Tibial nerve (tissue), 4 donors: ENCODE measurements around the gene PPCDC. TPM values are rescaled to one million over a fixed set of nuclear protein-coding genes. Genes with fewer than 3 reads are reported as not detected.
"Not testable (repeated sequence)": the region's sequence is repeated elsewhere in the genome, so short reads cannot be mapped to it uniquely, and the experiment has no call there.

Experiments used
- DNase-seq, 2 donors: peaks; one replicate each; pipeline ENCODE4 v3.0.0-alpha.2; 2019; ENCODE audit warnings: low spot score in 2 of 2
- H3K27ac ChIP-seq, 4 donors: fragments of 200-600 bp; sonication (generic) in 3 of 4; one replicate each; pipeline ENCODE4 v1.5.1; 2017 to 2019; ENCODE audit warnings: mild to moderate bottlenecking in 1 of 4
- H3K27me3 ChIP-seq, 2 donors: fragments of 200-600 bp; sonication (generic) in 1 of 2; one replicate each; pipeline versions ENCODE4 v1.5.1 to v1.6.0; 2017 to 2019
- H3K36me3 ChIP-seq, 3 donors: fragments of 200-600 bp; sonication (generic); one replicate each; pipeline ENCODE4 v1.5.1; 2018 to 2019
- H3K4me1 ChIP-seq, 4 donors: fragments of 200-600 bp; sonication (generic) in 3 of 4; one replicate each; pipeline ENCODE4 v1.5.1; 2017 to 2019
- H3K4me3 ChIP-seq, 4 donors: fragments of 200-600 bp; sonication (generic) in 3 of 4; one replicate each; pipeline ENCODE4 v1.5.1; 2017 to 2019; ENCODE audit warnings: mild to moderate bottlenecking in 1 of 4, moderate library complexity in 1 of 4
- H3K9me3 ChIP-seq, 4 donors: fragments of 200-600 bp; sonication (generic) in 3 of 4; one replicate each; pipeline ENCODE4 v1.5.1; 2017 to 2019
- EP300 ChIP-seq, 2 donors: sonication (generic); formaldehyde crosslinking; IDR thresholded peaks; one replicate each; pipeline ENCODE4 v1.6.1; 2017; ENCODE audit warnings: antibody characterized with exemption in 2 of 2, mild to moderate bottlenecking in 1 of 2
- POLR2A ChIP-seq, 2 donors: fragments of 450-650 bp; IDR thresholded peaks; one replicate each; pipeline ENCODE4 v1.6.1; 2017; ENCODE audit warnings: antibody characterized with exemption in 2 of 2, mild to moderate bottlenecking in 2 of 2, moderate library complexity in 2 of 2
- WGBS, 2 donors: methylation state at CpG; one replicate each; pipeline ENCODE4 v1.1.5; 2018; 5-methylcytosine and 5-hydroxymethylcytosine counted together
- total RNA-seq, 4 donors: library from RNA; depleted of rRNA; stranded (reverse); fragments of >200 nt; gene quantifications; one replicate each; pipeline ENCODE4 v1.1.0, GENCODE V29; 2016
- TF ChIP-seq, protein P1 (sequence below), 5 experiments: fragments of 200-600 bp in 3 of 5; fragments of 450-650 bp in 2 of 5; sonication (generic) in 3 of 5; IDR thresholded peaks; one replicate each; pipeline ENCODE4 v1.5.1; 2016 to 2019; ENCODE audit warnings: antibody characterized with exemption in 5 of 5, mild to moderate bottlenecking in 3 of 5, moderate library complexity in 2 of 5

The PPCDC gene
- total RNA-seq, 4 donors from 2014 or later: 19.8 to 42.5 (median 36.4) TPM

GRCh38 chr15:75081150-75081549, 57.8 kb downstream of the PPCDC start:
- no peak for TF ChIP-seq EP300 (IDR thresholded peaks at IDR 0.05)
- TF ChIP-seq, protein P1, sequence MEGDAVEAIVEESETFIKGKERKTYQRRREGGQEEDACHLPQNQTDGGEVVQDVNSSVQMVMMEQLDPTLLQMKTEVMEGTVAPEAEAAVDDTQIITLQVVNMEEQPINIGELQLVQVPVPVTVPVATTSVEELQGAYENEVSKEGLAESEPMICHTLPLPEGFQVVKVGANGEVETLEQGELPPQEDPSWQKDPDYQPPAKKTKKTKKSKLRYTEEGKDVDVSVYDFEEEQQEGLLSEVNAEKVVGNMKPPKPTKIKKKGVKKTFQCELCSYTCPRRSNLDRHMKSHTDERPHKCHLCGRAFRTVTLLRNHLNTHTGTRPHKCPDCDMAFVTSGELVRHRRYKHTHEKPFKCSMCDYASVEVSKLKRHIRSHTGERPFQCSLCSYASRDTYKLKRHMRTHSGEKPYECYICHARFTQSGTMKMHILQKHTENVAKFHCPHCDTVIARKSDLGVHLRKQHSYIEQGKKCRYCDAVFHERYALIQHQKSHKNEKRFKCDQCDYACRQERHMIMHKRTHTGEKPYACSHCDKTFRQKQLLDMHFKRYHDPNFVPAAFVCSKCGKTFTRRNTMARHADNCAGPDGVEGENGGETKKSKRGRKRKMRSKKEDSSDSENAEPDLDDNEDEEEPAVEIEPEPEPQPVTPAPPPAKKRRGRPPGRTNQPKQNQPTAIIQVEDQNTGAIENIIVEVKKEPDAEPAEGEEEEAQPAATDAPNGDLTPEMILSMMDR (IDR thresholded peaks at IDR 0.05): no peak
- no peak for TF ChIP-seq POLR2A (IDR thresholded peaks at IDR 0.05)
- DNase-seq: no peak
- peaks cover 0 to 25% (median 0%) of the 10 kb centered on the region in 4 donors for H3K9me3 ChIP-seq
- WGBS, 2 donors: 91 to 94% methylated on average over 8 of the region's 8 CpGs
- no peaks in the 10 kb centered on the region for H3K36me3 ChIP-seq
- H3K4me1 ChIP-seq: no peaks in the 10 kb centered on the region
- H3K27ac ChIP-seq: no peak overlapping the region
- no peak overlapping the region for H3K4me3 ChIP-seq
- H3K27me3 ChIP-seq: no peaks in the 10 kb centered on the region

- WGBS, 2 donors: 89 to 93% methylated on average over 1 of the region's 1 CpG
- Histone ChIP-seq H3K27me3 (no peaks in the 10 kb centered on the region), H3K36me3 (no peaks in the 10 kb centered on the region), H3K9me3 (peaks cover 0 to 24% (median 0%) of the 10 kb centered on the region in 4 donors), H3K4me1 (no peaks in the 10 kb centered on the region), H3K27ac (no peak overlapping the region), H3K4me3 (no peak overlapping the region)
- no peak for DNase-seq
- no peak for TF ChIP-seq EP300 (IDR thresholded peaks at IDR 0.05)
Measured at GRCh38 chr15:75082689-75083088, 59.3 kb downstream of the PPCDC start.

GRCh38 chr15:75085708-75086107, 62.3 kb downstream of the PPCDC start:
- not testable (repeated sequence) for H3K36me3 ChIP-seq, H3K27ac ChIP-seq, H3K4me3 ChIP-seq, H3K4me1 ChIP-seq, H3K27me3 ChIP-seq, DNase-seq
- H3K9me3 ChIP-seq: peaks cover 0 to 24% (median 0%) of the 10 kb centered on the region in 4 donors
- WGBS, 2 donors: 92 to 93% methylated on average over 3 of the region's 3 CpGs

DNA sequence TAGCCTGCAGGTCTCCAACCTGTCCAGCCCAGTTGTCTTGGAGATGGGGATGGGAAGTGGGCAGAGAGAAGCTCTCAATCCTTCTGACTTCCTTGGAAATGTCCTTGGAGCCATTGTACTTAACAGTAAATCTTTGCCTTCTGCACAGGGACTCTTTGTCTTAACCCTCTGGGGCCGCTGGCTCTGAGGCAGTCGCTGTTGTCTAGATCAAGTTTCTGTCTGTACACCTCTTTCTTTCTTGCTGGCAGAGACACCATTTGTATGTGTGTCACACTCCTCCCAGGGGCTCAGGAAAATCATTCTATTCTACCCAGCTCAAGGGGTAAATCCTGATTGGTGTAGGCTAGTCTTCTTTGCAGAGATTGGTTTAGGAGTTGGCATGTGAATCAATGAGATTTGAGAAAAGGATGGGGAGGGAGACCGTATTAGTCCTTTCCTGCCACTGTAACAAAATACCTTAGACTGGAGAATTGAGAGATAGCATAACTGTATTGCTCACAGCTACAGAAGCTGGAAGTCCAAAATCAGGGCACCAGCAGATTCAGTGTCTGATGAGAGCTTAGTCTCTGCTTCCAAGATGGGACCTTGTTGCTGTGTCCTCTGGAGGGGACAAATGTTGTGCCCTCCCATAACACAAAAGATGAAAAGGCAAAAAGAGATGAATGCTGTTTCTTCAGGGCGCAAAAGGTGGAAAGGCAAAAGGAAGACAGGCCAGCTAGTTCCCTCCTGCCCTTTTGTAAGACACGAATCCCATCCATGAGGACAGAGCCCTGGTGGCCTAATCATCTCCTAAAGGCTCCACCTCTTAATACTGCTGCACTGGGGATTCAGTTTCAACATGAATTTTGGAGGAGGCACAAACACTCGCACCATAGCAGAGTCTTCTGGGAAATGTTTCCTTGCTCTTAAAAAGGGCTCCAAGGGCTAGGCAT, 66.3 kb downstream of the PPCDC start:
- 59 to 76% methylated on average over 6 of the region's 6 CpGs for WGBS, 2 donors
- Histone ChIP-seq H3K9me3 (peaks cover 0 to 14% (median 0%) of the 10 kb centered on the region in 4 donors), H3K4me3 (no peak overlapping the region), H3K27ac (peak overlapping the region in 1 of 4 donors; percentile 41), H3K36me3 (no peaks in the 10 kb centered on the region), H3K27me3 (no peaks in the 10 kb centered on the region), H3K4me1 (no peaks in the 10 kb centered on the region)
- TF ChIP-seq, protein P1 (IDR thresholded peaks at IDR 0.05): no peak
- no peak for TF ChIP-seq EP300 (IDR thresholded peaks at IDR 0.05)
- no peak for TF ChIP-seq POLR2A (IDR thresholded peaks at IDR 0.05)
- DNase-seq: no peak

- Histone ChIP-seq H3K4me1 (no peaks in the 10 kb centered on the region), H3K4me3 (no peak overlapping the region), H3K27me3 (no peaks in the 10 kb centered on the region), H3K27ac (no peak overlapping the region), H3K36me3 (no peaks in the 10 kb centered on the region), H3K9me3 (peaks cover 0 to 11% (median 0%) of the 10 kb centered on the region in 4 donors)
- 62 to 70% methylated on average over 7 of the region's 7 CpGs for WGBS, 2 donors
- no peak for DNase-seq
- TF ChIP-seq, protein P1 (IDR thresholded peaks at IDR 0.05): no peak
- peak in 1 of 2 donors; percentile 46 for TF ChIP-seq EP300 (IDR thresholded peaks at IDR 0.05)
Measured at GRCh38 chr15:75090388-75090734, 67.0 kb downstream of the PPCDC start.

DNA sequence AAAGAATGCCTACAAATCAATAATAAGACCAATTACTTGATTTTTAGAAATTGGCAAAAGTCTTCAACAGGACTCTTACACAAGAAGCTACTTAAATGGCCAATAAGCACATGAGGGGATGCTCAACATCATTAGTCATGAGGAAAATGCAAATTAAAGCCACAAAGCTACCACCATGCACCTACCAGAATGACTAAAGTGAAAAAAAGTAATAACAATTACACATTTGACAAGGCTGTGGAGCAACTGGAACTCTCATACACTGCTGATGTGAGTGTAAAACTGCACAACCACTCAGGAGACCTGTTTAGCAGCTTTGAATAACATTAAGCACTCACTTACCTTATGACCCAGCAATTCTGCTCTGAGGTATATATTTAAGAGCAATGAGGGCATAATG, 68.4 kb downstream of the PPCDC start:
- H3K4me3 ChIP-seq: no peak overlapping the region
- no peaks in the 10 kb centered on the region for H3K9me3 ChIP-seq
- no peaks in the 10 kb centered on the region for H3K27me3 ChIP-seq
- H3K27ac ChIP-seq: no peak overlapping the region
- H3K36me3 ChIP-seq: no peaks in the 10 kb centered on the region
- H3K4me1 ChIP-seq: no peaks in the 10 kb centered on the region
- no peak for DNase-seq
- TF ChIP-seq EP300 (IDR thresholded peaks at IDR 0.05) (no peak), POLR2A (IDR thresholded peaks at IDR 0.05) (no peak)
- TF ChIP-seq, protein P1 (IDR thresholded peaks at IDR 0.05): no peak

GRCh38 chr15:75094961-75095478, 71.6 kb downstream of the PPCDC start:
- not testable (repeated sequence) for H3K9me3 ChIP-seq, H3K27ac ChIP-seq, H3K36me3 ChIP-seq, DNase-seq, H3K4me3 ChIP-seq, H3K27me3 ChIP-seq, H3K4me1 ChIP-seq
- 84 to 96% methylated on average over 4 of the region's 4 CpGs for WGBS, 2 donors
